OCI-LY3 (cell line): ENCODE results near the gene MYL12B.

Experiments
- CTCF ChIP-seq: fragments of 200-600, 300-600 bp; sonication (generic); IDR thresholded peaks from 2 replicates; pipeline ENCODE4 v1.5.1; 2014; ENCODE audit warnings: antibody characterized with exemption, low read length, low read depth
- EZH2phosphoT487 ChIP-seq: fragments of 200-600 bp; shearing (Covaris generic); IDR thresholded peaks from 2 replicates; pipeline ENCODE4 v1.6.1; 2018; ENCODE audit warnings: antibody characterized with exemption, mixed run types, low read depth

- peak; percentile 22; the same call in 1 of the 2 replicates for TF ChIP-seq CTCF
- no peak for TF ChIP-seq EZH2phosphoT487
Observed at GRCh38 chr18:3238742-3239141, 23.2 kb upstream of the MYL12B start.
